GM12878 (cell line): ENCODE results near the gene SSNA1. TPM values are rescaled to one million over a fixed set of nuclear protein-coding genes. Genes with fewer than 3 reads are reported as not detected.

Experiments
- ATAC-seq: fragments of 200-7000 bp; cut with Tn5 transposase; 3 replicates; pipeline ENCODE4 v1.9.1; 2020; ENCODE audit warnings: mild to moderate bottlenecking, moderate library complexity
- BruUV-seq: library from RNA; stranded (reverse); fragments of 400-500 nt; replicated peaks from 2 replicates; lab custom pipeline; 2021; lab: Mats Ljungman, UMichigan
- CTCF ChIA-PET: fragments of 300-600 bp; sonication (Branson Sonifier 250); formaldehyde crosslinking; extraction: SDS; loops from one replicate; lab custom pipeline; 2021; ENCODE audit warnings: inconsistent platforms; lab: Yijun Ruan, JAX
- POLR2A ChIA-PET: fragments of 350-600 bp; formaldehyde crosslinking; extraction: SDS; loops from one replicate; lab custom pipeline; 2021; ENCODE audit warnings: inconsistent platforms; lab: Charles Lee
- RAD21 ChIA-PET: fragments of 300-600 bp; sonication (Branson Sonifier 250); formaldehyde crosslinking; loops from one replicate; lab custom pipeline; 2023; ENCODE audit warnings: antibody characterized with exemption; ENCODE audit not compliant: unreplicated experiment; lab: Charles Lee
- SMC1A ChIA-PET: fragments of 300-600 bp; sonication (Branson Sonifier 250); formaldehyde crosslinking; loops from one replicate; lab custom pipeline; 2023; ENCODE audit not compliant: unreplicated experiment, uncharacterized antibody; lab: Charles Lee
- DNase-seq: peaks from one replicate; pipeline ENCODE4 v3.0.0-alpha.2; 2011; ENCODE audit warnings: low read depth, low spot score
- FAIRE-seq: peaks from 3 replicates; lab custom pipeline; 2011; peaks lifted over from hg19 to GRCh38; lab: Jason Lieb, UNC
- H2AFZ ChIP-seq: 2 replicates; pipeline ENCODE4 v1.6.0; 2011; ENCODE audit warnings: low read depth, low read length, control low read depth; ENCODE audit not compliant: control insufficient read depth
- H3K27ac ChIP-seq: 2 replicates; pipeline ENCODE4 v1.5.1; 2011; ENCODE audit warnings: control low read depth; ENCODE audit not compliant: control insufficient read depth, insufficient read depth
- H3K27me3 ChIP-seq, 2 experiments: replicated peaks in 1 of 2; 2 replicates each; pipeline versions ENCODE4 v1.6.0 to v1.6.1; 2011; ENCODE audit warnings: low read length in 1 of 2; ENCODE audit not compliant: control insufficient read depth in 2 of 2, insufficient read depth in 2 of 2
- H3K36me3 ChIP-seq, 2 experiments: 2 replicates each; pipeline ENCODE4 v1.5.1; 2011; ENCODE audit warnings: low read length in 1 of 2; ENCODE audit not compliant: control insufficient read depth in 2 of 2, insufficient read depth in 2 of 2
- H3K4me1 ChIP-seq: 2 replicates; pipeline ENCODE4 v1.6.1; 2011; ENCODE audit warnings: mild to moderate bottlenecking, low read length, moderate library complexity, mixed read lengths; ENCODE audit not compliant: control insufficient read depth, insufficient read depth
- H3K4me2 ChIP-seq: 2 replicates; pipeline ENCODE4 v1.6.0; 2011; ENCODE audit warnings: control low read depth; ENCODE audit not compliant: control insufficient read depth, insufficient read depth
- H3K4me3 ChIP-seq: fragments of 200-600 bp; sonication (generic); 2 replicates; pipeline ENCODE4 v1.5.1; 2016
- H3K79me2 ChIP-seq: 2 replicates; pipeline ENCODE4 v1.6.0; 2011; ENCODE audit warnings: low read length; ENCODE audit not compliant: control insufficient read depth, insufficient read depth
- H3K9ac ChIP-seq: 2 replicates; pipeline ENCODE4 v1.8.0; 2011; ENCODE audit warnings: low read length, control low read depth, mixed read lengths; ENCODE audit not compliant: control insufficient read depth, insufficient read depth
- H3K9me3 ChIP-seq: replicated peaks from 3 replicates; pipeline ENCODE4 v1.5.1; 2011; ENCODE audit warnings: mild to moderate bottlenecking, low read length; ENCODE audit not compliant: control insufficient read depth, insufficient read depth
- H4K20me1 ChIP-seq: 2 replicates; pipeline ENCODE4 v1.6.0; 2011; ENCODE audit not compliant: control insufficient read depth, insufficient read depth
- BACH1 ChIP-seq: fragments of 450-650 bp; IDR thresholded peaks from 2 replicates; pipeline ENCODE4 v1.6.1; 2017; ENCODE audit warnings: mild to moderate bottlenecking, borderline replicate concordance
- CREB1 ChIP-seq: IDR thresholded peaks from 2 replicates; pipeline ENCODE4 v1.6.1; 2012; ENCODE audit warnings: low read depth, mild to moderate bottlenecking, inconsistent platforms
- EP300 ChIP-seq, 2 experiments: fragments of 150-350 bp in 1 of 2; IDR thresholded peaks; 2 replicates each; pipeline ENCODE4 v1.6.1; 2011 to 2012; ENCODE audit warnings: low read depth in 2 of 2, low read length in 2 of 2, borderline replicate concordance in 1 of 2, improper control_type of control experiment in 1 of 2, inconsistent platforms in 1 of 2; ENCODE audit not compliant: control insufficient read depth in 1 of 2
- IRF4 ChIP-seq: IDR thresholded peaks from 2 replicates; pipeline ENCODE4 v1.6.1; 2011; ENCODE audit warnings: low read depth, low read length
- MTA3 ChIP-seq: IDR thresholded peaks from 2 replicates; pipeline ENCODE4 v1.6.1; 2012; ENCODE audit warnings: low read length, inconsistent platforms, borderline replicate concordance
- MYB ChIP-seq: fragments of 150-350 bp; IDR thresholded peaks from 2 replicates; pipeline ENCODE4 v1.6.1; 2014; ENCODE audit warnings: mild to moderate bottlenecking, low read depth, low read length, borderline replicate concordance
- NFXL1 ChIP-seq: fragments of 450-650 bp; IDR thresholded peaks from 2 replicates; pipeline ENCODE4 v1.6.1; 2017; ENCODE audit warnings: antibody characterized with exemption, mild to moderate bottlenecking, borderline replicate concordance
- NFYB ChIP-seq: IDR thresholded peaks from 2 replicates; pipeline ENCODE4 v1.6.1; 2011; ENCODE audit warnings: low read depth, mild to moderate bottlenecking, low read length, improper control_type of control experiment, moderate library complexity; ENCODE audit not compliant: insufficient read depth
- NRF1 ChIP-seq: conservative IDR thresholded peaks from 2 replicates; pipeline ENCODE4 v1.6.1; 2011; ENCODE audit warnings: mild to moderate bottlenecking, low read depth, low read length, improper control_type of control experiment
- RAD21 ChIP-seq: IDR thresholded peaks from 2 replicates; pipeline ENCODE4 v1.6.1; 2011; ENCODE audit warnings: mild to moderate bottlenecking, low read depth, low read length, moderate library complexity; ENCODE audit not compliant: insufficient read depth
- RELA ChIP-seq: fragments of 450-650 bp; IDR thresholded peaks from 2 replicates; pipeline ENCODE4 v1.8.0; 2014; ENCODE audit warnings: borderline replicate concordance; ENCODE audit not compliant: partially characterized antibody
- STAT3 ChIP-seq: IDR thresholded peaks from 2 replicates; pipeline ENCODE4 v1.6.1; 2011; ENCODE audit warnings: low read depth, low read length, improper control_type of control experiment
- YY1 ChIP-seq: IDR thresholded peaks from 2 replicates; pipeline ENCODE4 v1.6.1; 2011; ENCODE audit warnings: low read depth, mild to moderate bottlenecking, low read length
- ZNF207 ChIP-seq: fragments of 450-650 bp; IDR thresholded peaks from 2 replicates; pipeline ENCODE4 v1.6.1; 2014; ENCODE audit warnings: antibody characterized with exemption, mild to moderate bottlenecking, borderline replicate concordance
- ZSCAN29 ChIP-seq: fragments of 450-650 bp; IDR thresholded peaks from 2 replicates; pipeline ENCODE4 v1.6.1; 2017; ENCODE audit warnings: mild to moderate bottlenecking, moderate library complexity
- WGBS: methylation state at CpG from one replicate; pipeline ENCODE4 v1.1.6; 2016; ENCODE audit warnings: low lambda C conversion rate; ENCODE audit not compliant: insufficient replicate concordance, insufficient coverage; ENCODE audit errors: missing lambda C conversion rate; 5-methylcytosine and 5-hydroxymethylcytosine counted together
- in situ Hi-C: fragments of 300-500 bp; cut with MboI; formaldehyde crosslinking; loops from 9 replicates; pipeline ENCODE4 v1.14.3; 2018; ENCODE audit warnings: mixed read lengths
- intact Hi-C: fragments of 100-400 bp; cut with micrococcal nuclease; formaldehyde crosslinking; loops from one replicate; pipeline ENCODE4 v1.14.2; 2022; ENCODE audit not compliant: unreplicated experiment
- polyA plus RNA-seq, 11 experiments: library from polyadenylated mRNA; depleted of rRNA in 4 of 11; unstranded in 6 of 11; stranded (reverse) in 5 of 11; fragments of >200 nt; fragmentation: Nextera tagmentation in 4 of 11; fragmentation: Illumina TruSeq in 1 of 11; extraction: Ambion mirVana in 4 of 11; extraction: Trizol in 1 of 11; gene quantifications; 1 replicate in 1 of 11; 2 replicates in 10 of 11; pipeline versions ENCODE4 v1.2.1 to v1.2.3, GENCODE V29; 2011 to 2016; ENCODE audit warnings: inconsistent platforms in 2 of 11, missing spikeins in 2 of 11, low read depth in 1 of 11
- total RNA-seq, 4 experiments: library from RNA; depleted of rRNA in 3 of 4; stranded (reverse); fragments of >200 nt in 3 of 4; fragmentation: Illumina TruSeq in 1 of 4; extraction: Trizol in 1 of 4; gene quantifications; 2 replicates each; pipeline versions ENCODE4 v1.2.1 to v1.2.3, GENCODE V29; 2013 to 2021
- TF ChIP-seq, protein P1 (sequence below): fragments of 450-650 bp; IDR thresholded peaks from 2 replicates; pipeline ENCODE4 v1.6.1; 2016; ENCODE audit warnings: mild to moderate bottlenecking
- TF ChIP-seq, protein P2 (sequence below), 3 experiments: IDR thresholded peaks in 2 of 3; conservative IDR thresholded peaks in 1 of 3; 2 replicates each; pipeline ENCODE4 v1.5.1; 2011; ENCODE audit warnings: low read depth in 3 of 3, low read length in 3 of 3, mild to moderate bottlenecking in 3 of 3, control low read depth in 2 of 3, moderate library complexity in 2 of 3, inconsistent platforms in 1 of 3, mixed read lengths in 1 of 3; ENCODE audit not compliant: control insufficient read depth in 2 of 3, insufficient read depth in 1 of 3; ENCODE audit errors: extremely low read depth in 1 of 3
- TF ChIP-seq, protein P3 (sequence below): IDR thresholded peaks from 2 replicates; pipeline ENCODE4 v1.6.1; 2012; ENCODE audit warnings: low read length, inconsistent platforms

Gene SSNA1
- total and polyA plus RNA-seq, 10 of the 15 experiments (the other 5 are each of a cell fraction or from before 2014, with no cell fraction given): 0.63 to 139 (median 78.0) TPM

DNA sequence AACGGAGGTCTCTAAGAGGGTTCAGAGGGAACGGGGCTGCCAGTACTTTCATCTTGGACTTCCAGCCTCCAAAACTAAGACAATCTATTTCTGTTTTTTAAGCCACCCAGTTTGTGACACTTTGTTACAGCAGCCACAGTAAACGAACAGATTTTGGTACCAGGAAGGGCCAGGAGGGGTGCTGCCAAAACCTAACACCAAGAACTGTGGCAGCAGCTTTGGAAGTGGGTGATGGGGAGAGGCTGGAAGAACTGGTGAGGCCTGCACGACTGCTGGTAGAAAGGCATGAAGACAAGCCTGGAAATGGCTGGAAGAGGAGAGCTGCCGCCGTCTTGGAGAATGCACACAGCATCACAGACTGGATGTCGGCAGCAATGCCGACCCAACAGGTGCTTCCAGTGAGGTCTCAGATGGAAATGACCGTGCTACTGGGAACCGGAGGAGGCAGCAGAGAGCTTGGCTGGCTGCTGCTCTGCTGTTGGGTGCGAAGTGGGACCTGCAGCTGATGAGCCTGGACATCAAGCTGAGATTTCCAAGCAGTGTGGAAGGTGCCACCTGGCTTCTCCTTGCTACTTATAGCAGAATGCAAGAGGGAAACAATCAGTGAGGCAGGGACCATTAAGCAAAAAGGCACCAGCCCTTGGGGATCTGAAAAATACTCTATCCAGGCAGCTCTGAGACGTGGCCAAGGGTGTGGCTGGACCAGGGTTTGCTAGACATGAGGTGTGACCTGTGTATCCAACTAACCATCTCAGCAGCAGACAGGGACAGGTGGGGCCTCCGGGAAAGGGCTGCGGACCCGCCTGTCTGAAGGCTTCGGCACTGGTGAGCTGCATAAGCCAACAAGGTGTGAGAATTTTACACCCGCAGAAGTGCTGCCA lies 11.9 kb upstream of the SSNA1 start:
- Histone ChIP-seq H2AFZ (no peak overlapping the region), H3K4me3 (no peak overlapping the region), H3K27ac (no peak overlapping the region), H3K4me1 (no peaks in the 10 kb centered on the region), H3K36me3 (peaks cover 0 to 9% of the 10 kb centered on the region in 2 experiments; a peak in 3 of 4 replicates), H3K9me3 (no peaks in the 10 kb centered on the region), H4K20me1 (no peaks in the 10 kb centered on the region), H3K4me2 (no peak overlapping the region), H3K79me2 (no peaks in the 10 kb centered on the region), H3K9ac (no peak overlapping the region), H3K27me3 (no peaks in the 10 kb centered on the region)
- BruUV-seq: no TSS peak
- intact Hi-C loops: no loop called here
- CTCF ChIA-PET: interaction anchor here (0.8 to 2.4 kb wide), 5 partner anchors 12 to 81 kb away, joined by 4 to 13 read pairs (median 4); partner anchors contain the start of genes ANAPC2 and SSNA1
- RAD21 ChIA-PET: interaction anchor here (0.9 kb wide), 1 partner anchor 26 kb away, joined by 4 read pairs; no protein-coding TSS in a partner anchor
- FAIRE-seq (peak; percentile 72), ATAC-seq (peak; percentile 80), DNase-seq (no peak)
- SMC1A ChIA-PET: interaction anchor here (1.0 kb wide), 1 partner anchor 48 kb away, joined by 3 read pairs; no protein-coding TSS in a partner anchor
- POLR2A ChIA-PET: interaction anchor here (2.1 kb wide), 1 partner anchor 26 kb away, joined by 9 read pairs; no protein-coding TSS in a partner anchor
- in situ Hi-C loops: no loop called here
- WGBS: 64% methylated on average over 17 of the region's 17 CpGs
- no peak for TF ChIP-seq MYB
- no peak for TF ChIP-seq STAT3
- TF ChIP-seq, protein P1, sequence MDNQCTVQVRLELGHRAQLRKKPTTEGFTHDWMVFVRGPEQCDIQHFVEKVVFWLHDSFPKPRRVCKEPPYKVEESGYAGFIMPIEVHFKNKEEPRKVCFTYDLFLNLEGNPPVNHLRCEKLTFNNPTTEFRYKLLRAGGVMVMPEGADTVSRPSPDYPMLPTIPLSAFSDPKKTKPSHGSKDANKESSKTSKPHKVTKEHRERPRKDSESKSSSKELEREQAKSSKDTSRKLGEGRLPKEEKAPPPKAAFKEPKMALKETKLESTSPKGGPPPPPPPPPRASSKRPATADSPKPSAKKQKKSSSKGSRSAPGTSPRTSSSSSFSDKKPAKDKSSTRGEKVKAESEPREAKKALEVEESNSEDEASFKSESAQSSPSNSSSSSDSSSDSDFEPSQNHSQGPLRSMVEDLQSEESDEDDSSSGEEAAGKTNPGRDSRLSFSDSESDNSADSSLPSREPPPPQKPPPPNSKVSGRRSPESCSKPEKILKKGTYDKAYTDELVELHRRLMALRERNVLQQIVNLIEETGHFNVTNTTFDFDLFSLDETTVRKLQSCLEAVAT: no peak
- no peak for TF ChIP-seq NFXL1
- TF ChIP-seq CREB1: no peak
- TF ChIP-seq, protein P2, sequence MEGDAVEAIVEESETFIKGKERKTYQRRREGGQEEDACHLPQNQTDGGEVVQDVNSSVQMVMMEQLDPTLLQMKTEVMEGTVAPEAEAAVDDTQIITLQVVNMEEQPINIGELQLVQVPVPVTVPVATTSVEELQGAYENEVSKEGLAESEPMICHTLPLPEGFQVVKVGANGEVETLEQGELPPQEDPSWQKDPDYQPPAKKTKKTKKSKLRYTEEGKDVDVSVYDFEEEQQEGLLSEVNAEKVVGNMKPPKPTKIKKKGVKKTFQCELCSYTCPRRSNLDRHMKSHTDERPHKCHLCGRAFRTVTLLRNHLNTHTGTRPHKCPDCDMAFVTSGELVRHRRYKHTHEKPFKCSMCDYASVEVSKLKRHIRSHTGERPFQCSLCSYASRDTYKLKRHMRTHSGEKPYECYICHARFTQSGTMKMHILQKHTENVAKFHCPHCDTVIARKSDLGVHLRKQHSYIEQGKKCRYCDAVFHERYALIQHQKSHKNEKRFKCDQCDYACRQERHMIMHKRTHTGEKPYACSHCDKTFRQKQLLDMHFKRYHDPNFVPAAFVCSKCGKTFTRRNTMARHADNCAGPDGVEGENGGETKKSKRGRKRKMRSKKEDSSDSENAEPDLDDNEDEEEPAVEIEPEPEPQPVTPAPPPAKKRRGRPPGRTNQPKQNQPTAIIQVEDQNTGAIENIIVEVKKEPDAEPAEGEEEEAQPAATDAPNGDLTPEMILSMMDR (IDR thresholded peaks at IDR 0.05 in 2 of 3, conservative IDR thresholded peaks at IDR 0.05 in 1 of 3; ENCODE audit: control insufficient read depth in 2 of 3, extremely low read depth in 1 of 3, insufficient read depth in 1 of 3, low read depth in 3 of 3, low read length in 3 of 3): peak; percentile 57 to 64 (median 59); a peak in 5 of 6 replicates
- TF ChIP-seq NFYB: no peak
- 0 out of 2 replicates have a peak, but pooled peaks have one; percentile 19 for TF ChIP-seq IRF4
- TF ChIP-seq RAD21: peak; percentile 37; the same call in 1 of the 2 replicates
- TF ChIP-seq NRF1: no peak
- no peak for TF ChIP-seq EP300 (IDR thresholded peaks at IDR 0.05; ENCODE audit: borderline replicate concordance in 1 of 2, control insufficient read depth in 1 of 2, low read depth in 2 of 2, low read length in 2 of 2)
- TF ChIP-seq YY1: 0 out of 2 replicates have a peak, but pooled peaks have one; percentile 19
- TF ChIP-seq ZSCAN29: no peak
- TF ChIP-seq, protein P3, sequence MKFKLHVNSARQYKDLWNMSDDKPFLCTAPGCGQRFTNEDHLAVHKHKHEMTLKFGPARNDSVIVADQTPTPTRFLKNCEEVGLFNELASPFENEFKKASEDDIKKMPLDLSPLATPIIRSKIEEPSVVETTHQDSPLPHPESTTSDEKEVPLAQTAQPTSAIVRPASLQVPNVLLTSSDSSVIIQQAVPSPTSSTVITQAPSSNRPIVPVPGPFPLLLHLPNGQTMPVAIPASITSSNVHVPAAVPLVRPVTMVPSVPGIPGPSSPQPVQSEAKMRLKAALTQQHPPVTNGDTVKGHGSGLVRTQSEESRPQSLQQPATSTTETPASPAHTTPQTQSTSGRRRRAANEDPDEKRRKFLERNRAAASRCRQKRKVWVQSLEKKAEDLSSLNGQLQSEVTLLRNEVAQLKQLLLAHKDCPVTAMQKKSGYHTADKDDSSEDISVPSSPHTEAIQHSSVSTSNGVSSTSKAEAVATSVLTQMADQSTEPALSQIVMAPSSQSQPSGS: no peak
- no peak for TF ChIP-seq BACH1
- no peak for TF ChIP-seq ZNF207
- TF ChIP-seq MTA3: no peak
- TF ChIP-seq RELA: no peak
